GM21825 (cell line): ENCODE results near the gene CEP135.
"Not testable (repeated sequence)": the region's sequence is repeated elsewhere in the genome, so short reads cannot be mapped to it uniquely, and the experiment has no call there.

Source experiments
- ATAC-seq: cut with Tn5 transposase; IDR thresholded peaks from one replicate; pipeline ENCODE4 v1.9.1; 2021; ENCODE audit warnings: mild to moderate bottlenecking, moderate library complexity; ENCODE audit not compliant: unreplicated experiment

The CEP135 gene

DNA sequence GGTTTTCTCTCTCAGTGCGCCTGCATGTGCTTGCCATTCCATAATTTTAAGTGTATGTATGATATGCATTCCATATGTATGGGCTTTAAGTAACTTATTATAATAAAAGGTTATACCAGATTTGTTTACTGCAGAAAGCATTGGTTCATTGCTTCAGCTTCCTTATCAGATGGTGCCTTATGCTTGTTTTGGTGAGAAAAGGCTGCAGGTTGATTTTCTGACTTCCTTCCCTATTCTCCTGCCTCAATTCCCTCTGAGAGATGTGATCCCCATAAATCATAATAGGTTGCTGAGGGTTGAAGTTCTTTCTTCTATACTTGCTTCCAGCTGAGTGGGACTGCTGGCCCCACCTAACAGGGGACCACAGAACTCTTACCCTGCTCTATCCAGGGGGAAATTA lies 10.3 kb upstream of the CEP135 start:
- ATAC-seq, result no peak

GRCh38 chr4:55939421-55939820 lies 9.3 kb upstream of the CEP135 start:
- no peak for ATAC-seq

GRCh38 chr4:55941881-55942396 lies 6.8 kb upstream of the CEP135 start:
- ATAC-seq, result no peak

DNA sequence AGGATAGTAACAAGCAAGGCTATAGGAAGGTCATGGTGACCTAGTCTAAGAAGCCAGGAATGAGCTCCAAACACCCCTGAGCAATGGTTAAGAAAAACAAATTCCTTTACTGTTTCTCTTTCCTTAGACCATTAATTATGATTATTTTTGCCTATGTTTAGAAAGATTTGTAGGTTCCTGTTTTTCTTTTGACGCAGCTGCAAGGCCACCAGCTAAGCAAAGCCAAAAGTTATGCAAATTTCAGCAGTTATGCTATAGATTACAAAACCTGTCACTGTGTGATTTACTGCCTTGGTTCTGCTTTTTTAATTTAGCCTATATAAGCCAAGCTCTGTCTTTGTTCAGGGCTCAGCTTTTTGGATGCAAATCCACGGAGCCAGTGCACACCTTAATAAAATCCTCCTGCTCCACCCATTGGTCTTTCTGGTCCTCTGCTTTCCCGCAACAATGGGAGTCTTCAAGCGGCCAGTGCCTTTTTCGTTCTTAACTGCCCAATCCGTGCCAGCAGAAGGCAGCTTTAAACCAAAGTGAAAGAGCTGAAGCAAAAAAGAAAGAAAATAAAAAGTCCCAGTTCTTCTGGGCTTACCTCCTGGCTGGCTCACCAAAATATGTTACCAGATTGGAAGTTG lies 1.4 kb upstream of the CEP135 start:
- peak; percentile 29 for ATAC-seq

GRCh38 chr4:55947912-55948725 lies 626 bp upstream of the CEP135 start:
- peak; percentile 24 for ATAC-seq

DNA sequence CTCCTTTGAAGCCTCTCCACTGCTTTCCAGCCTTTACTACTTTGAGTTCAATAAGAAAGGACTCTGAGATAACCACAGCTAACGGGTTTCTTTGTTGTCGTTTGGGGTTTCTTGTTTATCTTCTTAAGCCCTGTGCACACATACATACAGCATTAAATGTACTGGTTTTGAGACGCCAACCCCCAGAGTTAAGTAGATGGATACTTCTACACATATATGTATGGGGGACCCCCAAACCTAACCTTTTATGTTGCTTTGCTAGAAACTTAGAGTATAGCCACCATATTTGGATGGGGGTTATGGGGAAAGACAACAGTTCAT lies 697 bp downstream of the CEP135 start:
- no peak for ATAC-seq

- no peak for ATAC-seq
These were observed 2.6 kb downstream of the CEP135 start for GRCh38 chr4:55951191-55951922.

DNA sequence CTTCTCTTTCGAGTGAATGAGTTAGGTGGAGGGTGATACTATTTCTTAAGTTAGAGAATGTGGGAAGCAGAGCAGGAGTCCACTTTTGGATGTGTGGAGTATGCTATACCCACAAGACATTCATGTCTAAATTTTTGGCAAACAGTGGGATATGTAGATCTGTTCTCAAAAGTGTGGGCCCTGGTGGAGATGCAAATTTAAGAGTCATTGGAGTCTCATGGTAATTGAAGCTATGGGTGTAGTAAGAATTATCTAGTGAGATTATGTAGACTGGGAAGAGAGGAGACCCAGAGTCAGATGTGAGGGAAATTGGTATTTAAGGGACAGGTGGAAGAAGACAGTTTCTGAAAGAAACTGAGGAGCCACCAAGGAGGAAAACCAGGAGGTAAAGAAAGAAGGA lies 7.0 kb downstream of the CEP135 start:
- no peak for ATAC-seq

DNA sequence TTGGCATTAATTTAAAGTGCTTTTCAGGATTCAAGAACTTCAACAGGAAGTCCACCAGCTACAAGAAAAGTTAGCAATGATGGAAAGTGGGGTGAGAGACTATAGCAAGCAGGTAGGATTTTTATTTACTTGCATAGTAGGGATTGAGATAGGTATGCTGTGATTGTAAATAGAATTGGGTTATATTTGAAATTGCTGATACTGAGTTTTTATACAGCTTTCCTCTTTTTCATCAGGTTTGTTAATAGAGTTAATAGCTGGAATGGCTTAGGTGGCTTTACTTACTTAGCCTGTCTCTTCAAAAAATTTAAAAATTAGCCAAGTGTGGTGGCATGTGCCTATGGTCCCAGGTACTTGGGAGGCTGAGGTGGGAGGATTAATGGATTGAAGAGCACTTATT lies 10.9 kb downstream of the CEP135 start:
- ATAC-seq, result no peak

DNA sequence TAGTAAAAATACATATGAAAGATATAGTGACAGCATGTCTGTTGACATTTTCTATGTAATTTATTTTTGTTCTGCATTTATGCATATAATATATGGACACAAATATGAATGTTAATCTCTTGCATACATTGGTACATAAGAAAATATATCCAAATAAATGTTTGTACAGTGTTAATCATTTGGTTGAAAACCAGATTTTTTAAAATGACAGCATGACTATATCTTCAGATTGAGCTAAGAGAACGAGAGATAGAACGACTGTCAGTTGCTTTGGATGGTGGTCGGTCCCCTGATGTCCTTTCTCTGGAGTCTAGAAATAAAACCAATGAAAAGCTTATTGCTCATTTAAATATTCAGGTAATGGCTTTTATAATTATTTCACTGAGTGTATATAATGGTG lies 15.3 kb downstream of the CEP135 start:
- ATAC-seq, result no peak

- no peak for ATAC-seq
These were observed 16.8 kb downstream of the CEP135 start for GRCh38 chr4:55965585-55965984.

- ATAC-seq, result not testable (repeated sequence)
These were observed 17.6 kb downstream of the CEP135 start for GRCh38 chr4:55966324-55966723.

GRCh38 chr4:55967376-55967775 lies 18.6 kb downstream of the CEP135 start:
- no peak for ATAC-seq

DNA sequence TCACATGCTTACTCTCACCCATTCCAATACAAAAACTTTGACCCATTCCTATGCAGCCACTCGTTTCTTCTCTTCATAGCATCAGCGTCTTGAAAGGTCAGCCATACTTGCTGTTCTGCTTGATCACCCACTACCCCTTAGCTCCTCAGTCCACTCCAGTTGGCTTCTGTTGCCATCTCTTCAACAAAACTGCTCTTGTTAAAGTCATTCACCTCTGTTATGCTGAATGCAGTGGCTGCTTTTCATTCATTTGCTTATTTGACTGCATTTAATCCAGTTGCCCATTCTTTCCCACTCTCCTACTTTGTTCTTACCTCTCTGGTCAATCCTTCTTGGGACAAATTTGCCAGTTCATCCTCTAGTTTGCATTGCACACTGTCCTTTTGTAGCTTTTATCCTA lies 24.9 kb downstream of the CEP135 start:
- no peak for ATAC-seq

DNA sequence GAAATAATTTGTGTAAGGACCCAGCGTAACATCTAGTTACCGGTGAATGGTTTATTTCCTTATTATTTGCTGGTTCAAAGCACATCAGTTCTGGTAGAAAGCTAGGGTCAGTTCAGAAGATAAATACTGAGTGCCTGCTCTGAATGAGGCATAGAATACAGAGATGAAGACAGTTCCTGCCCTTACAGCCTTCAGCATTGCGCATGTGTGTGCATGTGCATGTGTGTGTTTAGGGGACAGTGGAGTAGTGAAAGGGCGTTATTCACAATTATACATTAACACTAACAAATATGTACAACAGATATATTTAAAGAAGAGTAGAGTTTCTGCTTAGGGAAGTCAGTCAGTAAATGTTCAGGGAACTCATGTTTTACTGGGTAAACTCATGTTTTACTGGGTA lies 29.1 kb downstream of the CEP135 start:
- ATAC-seq, result no peak

GRCh38 chr4:55979562-55979961 lies 30.8 kb downstream of the CEP135 start:
- ATAC-seq, result no peak

DNA sequence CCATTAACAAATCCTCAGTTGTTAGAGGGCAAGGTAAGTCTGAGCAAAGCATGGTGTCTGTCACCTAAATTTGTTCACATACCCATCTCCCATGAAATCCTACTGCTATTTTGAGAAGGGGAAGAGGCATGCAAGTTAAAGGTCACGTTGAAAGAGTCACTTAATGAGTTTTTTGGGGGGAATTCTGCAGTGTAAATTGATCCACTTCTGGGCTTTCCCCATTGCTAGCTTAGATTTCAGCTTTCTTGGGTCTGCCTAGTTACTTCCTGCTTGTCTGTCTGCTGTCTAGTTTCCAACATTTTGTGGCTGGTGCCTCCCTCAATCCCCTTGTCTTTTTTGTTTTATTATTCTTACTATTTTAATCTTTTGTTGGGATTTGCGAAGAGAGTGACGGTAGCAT lies 32.0 kb downstream of the CEP135 start:
- peak; percentile 38 for ATAC-seq

DNA sequence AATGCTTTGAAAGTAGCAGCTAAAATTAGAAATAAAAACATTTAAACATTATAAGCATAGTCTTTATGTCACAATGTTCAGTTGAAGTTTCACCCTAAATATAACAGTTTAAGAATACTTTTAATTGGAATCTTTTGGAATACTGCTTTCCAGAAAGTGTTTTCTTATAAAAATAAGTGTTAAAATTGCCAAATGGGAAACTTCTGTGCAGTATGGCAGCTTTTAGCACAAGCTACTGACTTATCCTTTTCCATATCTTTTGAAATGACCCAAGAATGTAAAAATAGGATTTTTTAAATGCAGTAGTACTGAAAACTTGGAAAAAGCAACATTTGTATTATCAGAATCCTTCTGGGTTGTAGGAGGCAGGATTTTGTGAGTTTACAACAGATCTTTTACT lies 34.2 kb downstream of the CEP135 start:
- no peak for ATAC-seq

DNA sequence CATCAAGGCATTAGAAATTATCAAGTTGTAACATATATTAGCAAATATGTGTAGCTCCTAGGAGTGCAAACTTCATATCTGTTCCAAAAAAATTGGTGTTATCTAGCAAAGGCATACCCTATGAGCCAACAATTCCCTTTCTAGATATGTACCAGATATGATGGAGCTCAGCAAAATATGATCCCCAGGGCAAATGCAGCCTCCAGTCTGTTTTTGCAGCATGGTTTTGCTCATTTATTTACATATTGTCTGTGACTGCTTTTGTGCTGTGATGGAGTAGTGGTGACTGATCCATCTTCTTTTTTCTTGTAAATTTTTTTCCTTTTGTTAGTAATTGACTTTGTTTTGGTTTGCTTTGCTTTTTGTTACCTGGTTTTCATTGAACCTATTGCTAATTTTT lies 41.0 kb downstream of the CEP135 start:
- ATAC-seq, result no peak

DNA sequence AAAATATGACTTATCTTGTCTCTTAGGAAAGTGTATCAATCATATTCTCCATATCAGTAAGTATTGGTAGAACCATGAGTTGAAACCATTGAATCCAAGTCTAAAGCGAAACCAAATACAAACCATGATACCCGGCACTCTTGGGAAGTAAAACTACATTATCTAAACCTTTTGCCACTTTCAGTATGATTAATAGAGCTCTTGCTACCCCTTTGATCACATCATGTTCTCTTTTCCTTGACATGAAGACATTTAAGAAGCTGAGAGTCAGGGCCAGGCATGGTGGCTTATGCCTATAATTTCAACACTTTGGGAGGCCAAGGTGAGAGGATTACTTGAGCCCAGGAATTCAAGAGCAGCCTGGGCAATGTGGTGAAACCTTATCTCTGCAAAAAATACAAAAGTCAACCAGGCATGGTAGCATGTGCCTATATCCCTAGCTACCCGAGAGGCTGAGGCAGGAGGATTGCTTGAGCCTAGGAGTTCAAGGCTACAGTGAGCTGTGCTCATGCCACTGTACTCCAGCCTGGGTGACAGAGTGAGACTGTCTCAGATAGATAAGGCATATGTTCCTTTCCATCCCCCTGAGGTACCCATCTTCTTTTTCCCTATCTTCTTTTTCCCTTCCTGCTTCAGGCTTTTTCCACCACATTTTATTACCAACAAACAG lies 45.4 kb downstream of the CEP135 start:
- ATAC-seq, result peak; percentile 76

- ATAC-seq, result no peak
These were observed 47.9 kb downstream of the CEP135 start for GRCh38 chr4:55996646-55997045.
